ENCODE results near the gene ACTR1A. TPM values are rescaled to one million over a fixed set of nuclear protein-coding genes. Genes with fewer than 3 reads are reported as not detected.
A peak's percentile ranks its signal among the peaks of the same experiment; 100 is the strongest.

ACTR1A gene
- total and polyA plus RNA-seq, 9 of the 15 experiments (the other 6 are each of a cell fraction or from before 2014, with no cell fraction given): 36.3 to 77.2 (median 49.6) TPM

- TF ChIP-seq, protein P1, sequence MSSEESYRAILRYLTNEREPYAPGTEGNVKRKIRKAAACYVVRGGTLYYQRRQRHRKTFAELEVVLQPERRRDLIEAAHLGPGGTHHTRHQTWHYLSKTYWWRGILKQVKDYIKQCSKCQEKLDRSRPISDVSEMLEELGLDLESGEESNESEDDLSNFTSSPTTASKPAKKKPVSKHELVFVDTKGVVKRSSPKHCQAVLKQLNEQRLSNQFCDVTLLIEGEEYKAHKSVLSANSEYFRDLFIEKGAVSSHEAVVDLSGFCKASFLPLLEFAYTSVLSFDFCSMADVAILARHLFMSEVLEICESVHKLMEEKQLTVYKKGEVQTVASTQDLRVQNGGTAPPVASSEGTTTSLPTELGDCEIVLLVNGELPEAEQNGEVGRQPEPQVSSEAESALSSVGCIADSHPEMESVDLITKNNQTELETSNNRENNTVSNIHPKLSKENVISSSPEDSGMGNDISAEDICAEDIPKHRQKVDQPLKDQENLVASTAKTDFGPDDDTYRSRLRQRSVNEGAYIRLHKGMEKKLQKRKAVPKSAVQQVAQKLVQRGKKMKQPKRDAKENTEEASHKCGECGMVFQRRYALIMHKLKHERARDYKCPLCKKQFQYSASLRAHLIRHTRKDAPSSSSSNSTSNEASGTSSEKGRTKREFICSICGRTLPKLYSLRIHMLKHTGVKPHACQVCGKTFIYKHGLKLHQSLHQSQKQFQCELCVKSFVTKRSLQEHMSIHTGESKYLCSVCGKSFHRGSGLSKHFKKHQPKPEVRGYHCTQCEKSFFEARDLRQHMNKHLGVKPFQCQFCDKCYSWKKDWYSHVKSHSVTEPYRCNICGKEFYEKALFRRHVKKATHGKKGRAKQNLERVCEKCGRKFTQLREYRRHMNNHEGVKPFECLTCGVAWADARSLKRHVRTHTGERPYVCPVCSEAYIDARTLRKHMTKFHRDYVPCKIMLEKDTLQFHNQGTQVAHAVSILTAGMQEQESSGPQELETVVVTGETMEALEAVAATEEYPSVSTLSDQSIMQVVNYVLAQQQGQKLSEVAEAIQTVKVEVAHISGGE (CRISPR knock-in tag; IDR thresholded peaks at IDR 0.05): no peak
- TF ChIP-seq, protein P2, sequence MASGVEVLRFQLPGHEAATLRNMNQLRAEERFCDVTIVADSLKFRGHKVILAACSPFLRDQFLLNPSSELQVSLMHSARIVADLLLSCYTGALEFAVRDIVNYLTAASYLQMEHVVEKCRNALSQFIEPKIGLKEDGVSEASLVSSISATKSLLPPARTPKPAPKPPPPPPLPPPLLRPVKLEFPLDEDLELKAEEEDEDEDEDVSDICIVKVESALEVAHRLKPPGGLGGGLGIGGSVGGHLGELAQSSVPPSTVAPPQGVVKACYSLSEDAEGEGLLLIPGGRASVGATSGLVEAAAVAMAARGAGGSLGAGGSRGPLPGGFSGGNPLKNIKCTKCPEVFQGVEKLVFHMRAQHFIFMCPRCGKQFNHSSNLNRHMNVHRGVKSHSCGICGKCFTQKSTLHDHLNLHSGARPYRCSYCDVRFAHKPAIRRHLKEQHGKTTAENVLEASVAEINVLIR (CRISPR knock-in tag; IDR thresholded peaks at IDR 0.05): no peak
- TF ChIP-seq HMGXB4 (CRISPR knock-in tag; IDR thresholded peaks at IDR 0.05) (no peak), HMGN3 (IDR thresholded peaks at IDR 0.05; ENCODE audit: borderline replicate concordance, extremely low read depth, insufficient read length, low read depth, low read length) (peak; percentile 19), MED1 (CRISPR knock-in tag; IDR thresholded peaks at IDR 0.05; ENCODE audit: borderline replicate concordance) (no peak), CBX5 (IDR thresholded peaks at IDR 0.05; ENCODE audit: borderline replicate concordance, low read depth) (no peak), POLR2AphosphoS5 (IDR thresholded peaks at IDR 0.05; ENCODE audit: control insufficient read depth, insufficient read depth, low read depth, low read length) (0 out of 2 replicates have a peak, but pooled peaks have one; percentile 23), HDAC6 (IDR thresholded peaks at IDR 0.05; ENCODE audit: low read depth, low read length) (no peak), CEBPG (CRISPR knock-in tag; IDR thresholded peaks at IDR 0.05) (no peak), CEBPG (tag; conservative IDR thresholded peaks at IDR 0.05 in 1 of 2, IDR thresholded peaks at IDR 0.05 in 1 of 2) (no peak), SP1 (CRISPR knock-in tag; IDR thresholded peaks at IDR 0.05) (peak; percentile 82)
- TF ChIP-seq, protein P3, sequence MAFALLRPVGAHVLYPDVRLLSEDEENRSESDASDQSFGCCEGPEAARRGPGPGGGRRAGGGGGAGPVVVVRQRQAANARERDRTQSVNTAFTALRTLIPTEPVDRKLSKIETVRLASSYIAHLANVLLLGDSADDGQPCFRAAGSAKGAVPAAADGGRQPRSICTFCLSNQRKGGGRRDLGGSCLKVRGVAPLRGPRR (CRISPR knock-in tag; IDR thresholded peaks at IDR 0.05): no peak
- TF ChIP-seq, protein P4, sequence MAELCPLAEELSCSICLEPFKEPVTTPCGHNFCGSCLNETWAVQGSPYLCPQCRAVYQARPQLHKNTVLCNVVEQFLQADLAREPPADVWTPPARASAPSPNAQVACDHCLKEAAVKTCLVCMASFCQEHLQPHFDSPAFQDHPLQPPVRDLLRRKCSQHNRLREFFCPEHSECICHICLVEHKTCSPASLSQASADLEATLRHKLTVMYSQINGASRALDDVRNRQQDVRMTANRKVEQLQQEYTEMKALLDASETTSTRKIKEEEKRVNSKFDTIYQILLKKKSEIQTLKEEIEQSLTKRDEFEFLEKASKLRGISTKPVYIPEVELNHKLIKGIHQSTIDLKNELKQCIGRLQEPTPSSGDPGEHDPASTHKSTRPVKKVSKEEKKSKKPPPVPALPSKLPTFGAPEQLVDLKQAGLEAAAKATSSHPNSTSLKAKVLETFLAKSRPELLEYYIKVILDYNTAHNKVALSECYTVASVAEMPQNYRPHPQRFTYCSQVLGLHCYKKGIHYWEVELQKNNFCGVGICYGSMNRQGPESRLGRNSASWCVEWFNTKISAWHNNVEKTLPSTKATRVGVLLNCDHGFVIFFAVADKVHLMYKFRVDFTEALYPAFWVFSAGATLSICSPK (IDR thresholded peaks at IDR 0.05; ENCODE audit: borderline replicate concordance): no peak
Measured at GRCh38 chr10:102503264-102504178, 1.0 kb upstream of the ACTR1A start, which contains the start of gene SUFU (continued).
